ENCODE results near the gene MBTPS1.
A peak's percentile ranks its signal among the peaks of the same experiment; 100 is the strongest.

Gene MBTPS1

GRCh38 chr16:84074721-84075120 lies 42.0 kb downstream of the MBTPS1 start:
- DNase-seq (ENCODE audit: low spot score): no peak

- DNase-seq (ENCODE audit: low spot score): no peak
Measured at GRCh38 chr16:84072014-84072413, 44.7 kb downstream of the MBTPS1 start.

GRCh38 chr16:84071121-84071520 lies 45.6 kb downstream of the MBTPS1 start:
- DNase-seq (ENCODE audit: low spot score): no peak

GRCh38 chr16:84069540-84069939 lies 47.2 kb downstream of the MBTPS1 start:
- DNase-seq (ENCODE audit: low spot score): no peak

GRCh38 chr16:84068783-84069462 lies 47.8 kb downstream of the MBTPS1 start:
- DNase-seq (ENCODE audit: low spot score): no peak

GRCh38 chr16:84068041-84068440 lies 48.7 kb downstream of the MBTPS1 start:
- DNase-seq (ENCODE audit: low spot score): no peak

GRCh38 chr16:84067640-84068039 lies 49.1 kb downstream of the MBTPS1 start:
- DNase-seq (ENCODE audit: low spot score): no peak

- DNase-seq (ENCODE audit: low spot score): peak; percentile 54
Measured at GRCh38 chr16:84065536-84066132, 51.1 kb downstream of the MBTPS1 start.

- DNase-seq (ENCODE audit: low spot score): no peak
Measured at GRCh38 chr16:84063980-84064379, 52.8 kb downstream of the MBTPS1 start.

GRCh38 chr16:84062734-84063640 lies 53.8 kb downstream of the MBTPS1 start:
- peak; percentile 51 for DNase-seq (ENCODE audit: low spot score)

- no peak for DNase-seq (ENCODE audit: low spot score)
Measured at GRCh38 chr16:84061236-84061819, 55.4 kb downstream of the MBTPS1 start.

- no peak for DNase-seq (ENCODE audit: low spot score)
Measured at GRCh38 chr16:84059946-84060901, 56.5 kb downstream of the MBTPS1 start.

- no peak for DNase-seq (ENCODE audit: low spot score)
Measured at GRCh38 chr16:84059111-84059510, 57.6 kb downstream of the MBTPS1 start.

- no peak for DNase-seq (ENCODE audit: low spot score)
Measured at GRCh38 chr16:84058664-84059063, 58.1 kb downstream of the MBTPS1 start.

- no peak for DNase-seq (ENCODE audit: low spot score)
Measured at GRCh38 chr16:84058211-84058610, 58.5 kb downstream of the MBTPS1 start.

GRCh38 chr16:84056933-84057332 lies 59.8 kb downstream of the MBTPS1 start:
- DNase-seq (ENCODE audit: low spot score): no peak

GRCh38 chr16:84055801-84056634 lies 60.7 kb downstream of the MBTPS1 start:
- no peak for DNase-seq (ENCODE audit: low spot score)

GRCh38 chr16:84055366-84055765 lies 61.4 kb downstream of the MBTPS1 start:
- no peak for DNase-seq (ENCODE audit: low spot score)

- no peak for DNase-seq (ENCODE audit: low spot score)
Measured at GRCh38 chr16:84054916-84055315, 61.8 kb downstream of the MBTPS1 start.

- DNase-seq (ENCODE audit: low spot score): no peak
Measured at GRCh38 chr16:84054271-84054670, 62.5 kb downstream of the MBTPS1 start.

Measured in SW480 (cell line).